GM18867 (cell line): ENCODE results near the gene ACACA.
"Not testable (repeated sequence)": the region's sequence is repeated elsewhere in the genome, so short reads cannot be mapped to it uniquely, and the experiment has no call there.

Experiments used
- ATAC-seq: cut with Tn5 transposase; IDR thresholded peaks from one replicate; pipeline ENCODE4 v1.9.1; 2021; ENCODE audit warnings: mild to moderate bottlenecking, moderate library complexity; ENCODE audit not compliant: unreplicated experiment

The ACACA gene

GRCh38 chr17:37084372-37084771 lies 322.3 kb downstream of the ACACA start:
- ATAC-seq: no peak

DNA sequence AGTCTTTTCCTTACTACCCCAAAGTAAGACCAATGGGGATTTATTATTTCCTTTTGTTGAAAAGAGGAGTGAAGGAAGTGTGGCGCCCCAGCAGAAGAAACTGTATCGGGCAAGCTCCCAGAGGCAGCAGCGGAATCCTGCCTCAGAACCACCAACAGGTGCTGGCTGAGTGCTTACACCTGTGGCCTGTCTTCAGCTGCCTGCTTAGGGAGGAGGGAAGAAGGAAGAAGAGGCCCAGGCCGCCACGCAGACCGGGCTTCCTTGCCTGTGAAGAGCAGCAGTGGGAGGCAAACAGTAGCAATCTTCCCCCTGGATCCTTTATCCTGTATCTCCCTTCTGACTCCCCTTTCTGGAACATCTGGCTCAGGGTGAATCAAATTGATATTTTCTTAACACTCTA lies 323.2 kb downstream of the ACACA start:
- ATAC-seq: no peak

DNA sequence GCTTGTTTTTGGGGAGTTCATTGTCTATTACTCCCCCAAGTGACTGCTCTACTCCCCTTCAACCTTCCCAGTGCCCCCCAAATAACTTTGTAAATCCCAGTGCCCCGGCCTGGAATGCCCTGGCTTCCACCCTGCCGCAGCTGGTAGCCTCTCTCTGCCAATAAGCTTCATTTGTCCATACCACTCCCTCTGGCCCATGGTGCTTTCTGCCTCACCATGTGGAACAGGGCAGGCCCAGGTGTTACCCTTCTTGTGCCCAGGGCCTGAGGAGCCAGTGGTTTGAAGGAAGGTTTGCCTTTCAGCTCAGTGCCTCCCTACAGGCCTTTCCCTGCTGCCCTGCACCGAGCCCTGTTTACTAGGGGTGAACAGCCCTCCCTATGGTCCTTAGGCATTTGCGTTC lies 323.7 kb downstream of the ACACA start:
- ATAC-seq: no peak

- no peak for ATAC-seq
These were observed 324.2 kb downstream of the ACACA start for GRCh38 chr17:37082311-37082860.

DNA sequence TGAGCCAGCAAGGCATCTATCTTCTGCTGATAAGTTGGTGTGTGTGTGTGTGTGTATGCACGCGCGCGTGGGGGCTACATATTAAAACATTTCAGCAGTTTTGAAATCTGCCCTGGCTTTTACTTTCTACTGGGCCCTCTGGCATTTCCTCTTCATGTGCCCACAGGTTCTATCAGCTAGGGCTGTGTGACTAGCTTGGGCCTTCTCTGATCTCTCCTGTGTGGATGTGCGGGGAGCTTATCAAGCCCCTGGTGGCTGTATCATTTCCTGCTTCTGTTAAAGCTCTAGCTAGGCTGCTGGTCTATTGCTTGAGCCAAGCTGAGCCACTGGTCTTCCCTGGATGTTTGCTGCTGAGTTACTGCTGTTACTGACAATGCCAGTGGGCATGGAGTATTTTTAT lies 325.3 kb downstream of the ACACA start:
- ATAC-seq: no peak

- no peak for ATAC-seq
These were observed 326.9 kb downstream of the ACACA start for GRCh38 chr17:37079735-37080134.

DNA sequence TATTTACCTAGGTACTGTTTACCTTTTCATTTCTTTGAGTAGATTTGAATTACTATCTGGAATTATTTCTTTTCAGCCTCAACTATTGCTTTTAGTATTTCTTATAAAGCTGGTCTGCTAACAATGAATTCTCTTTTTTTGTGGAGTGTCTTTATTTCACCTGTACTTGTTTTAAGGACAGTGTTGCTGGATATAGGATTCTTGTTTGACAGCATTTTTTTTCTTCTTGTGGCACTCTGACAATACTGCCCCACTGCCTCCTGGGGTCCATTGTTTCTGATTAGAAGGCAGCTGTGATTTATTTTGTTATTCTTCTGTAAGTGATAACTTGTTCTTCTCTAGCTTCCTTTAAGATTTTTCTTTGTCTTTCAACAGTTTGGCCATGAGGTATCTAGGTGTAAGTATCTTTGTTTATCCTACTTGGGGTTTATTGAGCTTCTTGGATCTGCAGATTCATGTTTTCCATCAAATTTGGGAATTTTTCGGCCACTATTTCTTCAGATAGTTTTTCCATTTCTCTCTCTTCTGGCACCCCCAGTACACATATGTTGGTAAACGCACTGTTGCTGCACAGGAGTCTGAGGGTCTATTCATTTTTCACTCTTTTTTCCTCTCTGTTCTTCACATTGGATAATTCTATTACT lies 327.4 kb downstream of the ACACA start:
- ATAC-seq: no peak

DNA sequence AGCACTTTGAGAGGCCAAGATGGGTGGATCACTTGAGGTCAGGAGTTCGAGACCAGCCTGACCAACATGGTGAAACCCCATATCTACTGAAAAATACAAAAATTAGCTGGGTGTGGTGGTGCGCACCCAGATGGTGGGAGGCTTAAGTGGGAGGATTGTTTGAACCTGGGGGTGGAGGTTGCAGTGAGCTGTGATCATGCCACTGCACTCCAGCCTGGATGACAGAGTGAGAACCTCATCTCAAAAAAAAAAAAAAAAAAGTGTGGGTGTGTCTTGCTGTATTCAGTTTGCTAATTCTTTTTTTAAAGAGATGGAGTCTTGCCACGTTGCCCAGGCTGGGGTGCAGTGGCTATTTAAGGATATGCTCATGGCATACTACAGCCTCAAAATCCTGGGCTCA lies 333.2 kb downstream of the ACACA start:
- ATAC-seq: not testable (repeated sequence)

- no peak for ATAC-seq
These were observed 337.5 kb downstream of the ACACA start for GRCh38 chr17:37069087-37069486.

GRCh38 chr17:37068266-37068665 lies 338.4 kb downstream of the ACACA start:
- ATAC-seq: no peak

- no peak for ATAC-seq
These were observed 339.0 kb downstream of the ACACA start for GRCh38 chr17:37067555-37068111.

DNA sequence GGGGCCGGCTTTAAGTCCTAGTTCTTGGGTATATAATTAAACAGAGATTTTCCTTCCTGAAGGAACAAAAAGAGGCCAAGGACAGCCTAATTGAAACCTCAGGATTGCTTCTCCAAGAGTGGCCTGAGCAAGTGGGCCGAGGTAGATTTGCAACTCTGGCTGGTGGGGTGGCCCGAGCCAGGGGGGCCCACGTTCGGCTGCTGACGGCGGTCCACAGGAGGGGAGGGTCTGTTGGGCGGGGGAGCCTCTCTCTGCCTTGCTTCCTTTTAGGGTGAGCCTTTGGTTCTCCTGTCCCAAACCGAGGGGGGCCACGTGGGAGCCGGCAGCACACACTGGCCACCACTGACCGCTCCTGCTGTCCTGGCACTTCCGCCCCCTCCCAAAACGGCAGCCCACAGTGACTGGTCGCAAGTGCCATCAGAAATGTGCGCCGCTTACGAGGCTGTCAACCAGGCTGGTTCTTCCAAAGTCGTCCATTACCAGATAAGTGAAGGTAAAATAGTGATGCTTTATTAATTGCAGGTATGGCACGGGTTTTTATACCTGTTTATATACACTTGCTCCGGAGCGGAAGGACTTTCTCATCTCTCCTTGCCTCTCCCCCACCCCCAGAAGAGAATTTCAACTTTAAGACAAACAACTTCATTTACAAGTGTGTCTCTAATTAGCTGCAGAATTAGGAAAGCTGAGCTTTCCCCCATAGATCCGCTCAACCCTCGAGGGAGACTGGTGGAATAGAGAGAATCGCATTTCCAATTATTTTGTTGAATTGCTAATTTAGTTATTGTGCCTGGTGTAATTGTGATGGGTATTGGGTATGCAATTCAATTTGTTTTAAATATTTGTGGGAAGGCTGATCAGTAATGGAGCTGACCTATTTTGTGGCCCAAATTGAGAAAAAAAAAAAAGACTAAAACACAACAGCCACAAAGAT lies 340.0 kb downstream of the ACACA start:
- ATAC-seq: no peak

GRCh38 chr17:37065486-37066321 lies 340.9 kb downstream of the ACACA start:
- ATAC-seq: no peak

DNA sequence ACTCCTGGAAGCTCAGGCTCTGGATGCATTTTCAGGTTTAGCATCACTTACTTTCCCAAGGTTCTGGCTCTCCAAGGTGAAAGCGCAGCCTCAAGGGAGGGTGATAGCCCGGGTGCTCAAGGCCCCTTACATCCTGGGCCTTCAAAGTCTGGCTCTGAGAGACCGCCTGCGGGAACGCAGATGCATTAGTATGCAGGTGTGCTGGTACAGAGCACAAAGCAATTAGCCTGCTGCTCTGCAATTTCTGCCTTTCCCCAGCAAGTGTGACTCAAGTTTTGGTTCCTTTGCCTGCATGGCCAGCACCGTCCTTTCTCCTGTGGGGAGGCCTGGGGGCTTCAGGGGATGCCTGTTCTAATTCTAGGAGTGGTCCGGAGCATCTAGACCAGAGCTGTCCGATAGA lies 341.7 kb downstream of the ACACA start:
- ATAC-seq: no peak

GRCh38 chr17:37064206-37064605 lies 342.4 kb downstream of the ACACA start:
- ATAC-seq: no peak

DNA sequence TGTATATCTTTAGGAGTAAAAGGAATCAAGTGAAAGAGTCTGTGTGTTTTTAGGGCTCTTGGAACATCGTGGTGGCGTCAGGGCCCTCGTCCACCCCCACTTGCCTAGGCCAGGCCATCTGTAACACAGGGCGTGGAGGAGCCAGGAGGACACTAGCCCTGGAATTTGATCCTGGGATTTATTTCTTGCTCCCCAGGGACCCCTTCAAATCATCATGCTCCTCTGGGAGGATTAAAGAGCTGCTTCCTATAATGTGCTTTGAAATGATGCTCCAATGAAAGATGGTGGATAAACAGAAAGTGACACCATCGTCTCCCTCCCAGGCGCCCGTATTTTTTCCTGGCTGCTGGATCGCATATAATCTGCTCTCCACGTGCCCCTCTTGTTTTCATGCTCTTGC lies 344.6 kb downstream of the ACACA start:
- ATAC-seq: no peak

DNA sequence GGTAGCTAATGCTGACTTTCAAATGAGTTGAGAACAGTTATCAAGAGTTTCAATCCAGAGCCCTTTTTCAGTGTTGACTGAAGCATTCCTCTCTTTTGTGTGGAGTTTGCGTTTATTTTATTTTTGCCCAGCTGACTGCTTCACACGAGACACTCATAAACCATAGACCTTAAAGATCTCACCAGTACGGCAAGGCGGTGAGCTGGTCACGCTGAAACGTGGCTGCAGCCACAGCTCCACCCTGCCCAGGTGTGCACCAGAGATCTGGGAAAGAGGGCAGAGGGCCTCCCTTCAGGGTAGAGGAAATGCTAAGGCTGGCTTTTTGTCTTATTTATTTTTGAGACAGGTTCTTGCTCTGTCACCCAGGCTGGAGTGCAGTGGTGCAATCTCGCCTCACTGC lies 345.7 kb downstream of the ACACA start:
- no peak for ATAC-seq

DNA sequence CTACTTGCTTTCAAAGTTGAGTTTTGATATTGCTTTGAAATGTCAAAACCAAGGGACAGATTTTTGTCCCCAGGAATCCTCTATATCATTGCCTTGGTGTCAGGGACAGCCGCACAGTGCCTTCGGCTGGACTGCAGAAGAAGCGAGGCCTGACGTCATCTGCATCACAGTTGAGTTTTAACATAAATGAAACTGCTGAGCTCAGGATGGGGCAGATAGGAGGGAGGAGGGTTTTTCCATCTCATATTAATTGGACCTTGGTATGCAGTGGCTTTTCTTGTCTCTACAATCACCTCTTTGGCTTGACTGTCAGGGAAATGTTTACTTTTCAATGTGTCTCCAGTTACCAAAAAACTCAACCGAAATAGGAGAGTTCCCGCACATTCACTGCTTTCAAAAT lies 346.5 kb downstream of the ACACA start:
- no peak for ATAC-seq

DNA sequence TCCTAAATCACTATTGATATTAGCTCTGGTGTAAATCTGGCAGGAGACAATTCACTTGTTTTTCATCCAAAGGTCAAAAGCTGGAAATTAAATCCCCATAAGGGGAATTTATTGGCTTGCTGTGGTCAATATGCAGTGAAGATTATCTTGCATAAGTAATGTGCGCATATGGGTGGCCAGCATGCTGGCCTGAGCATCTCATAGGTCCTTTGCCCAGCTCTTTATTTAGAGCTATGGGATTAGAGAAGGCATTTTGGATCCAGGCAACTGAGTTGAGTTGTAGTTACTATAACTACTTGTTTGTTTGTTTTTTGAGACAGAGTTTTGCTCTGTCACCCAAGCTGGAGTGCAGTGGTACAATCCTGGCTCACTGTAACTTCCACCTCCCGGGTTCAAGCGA lies 347.1 kb downstream of the ACACA start:
- no peak for ATAC-seq

DNA sequence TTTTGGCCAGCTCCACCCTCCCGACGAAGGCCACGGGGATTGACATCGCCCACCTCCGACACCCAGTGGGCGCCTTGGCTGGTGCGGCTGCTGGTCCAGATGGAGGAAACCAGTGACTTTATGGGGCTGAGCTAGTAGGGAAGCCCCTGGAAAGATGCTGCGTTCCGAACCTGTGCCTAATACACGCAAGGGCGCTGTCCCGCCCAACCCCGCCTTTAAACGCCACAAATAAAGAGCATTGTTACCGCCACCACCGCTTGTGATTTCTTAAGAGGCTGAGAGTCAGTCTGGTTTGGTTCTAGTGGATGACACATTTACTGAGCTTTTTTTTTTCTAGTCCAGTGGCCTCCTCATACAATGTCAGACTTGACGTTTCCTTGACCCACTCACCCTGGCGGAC lies 350.0 kb downstream of the ACACA start:
- ATAC-seq: no peak

DNA sequence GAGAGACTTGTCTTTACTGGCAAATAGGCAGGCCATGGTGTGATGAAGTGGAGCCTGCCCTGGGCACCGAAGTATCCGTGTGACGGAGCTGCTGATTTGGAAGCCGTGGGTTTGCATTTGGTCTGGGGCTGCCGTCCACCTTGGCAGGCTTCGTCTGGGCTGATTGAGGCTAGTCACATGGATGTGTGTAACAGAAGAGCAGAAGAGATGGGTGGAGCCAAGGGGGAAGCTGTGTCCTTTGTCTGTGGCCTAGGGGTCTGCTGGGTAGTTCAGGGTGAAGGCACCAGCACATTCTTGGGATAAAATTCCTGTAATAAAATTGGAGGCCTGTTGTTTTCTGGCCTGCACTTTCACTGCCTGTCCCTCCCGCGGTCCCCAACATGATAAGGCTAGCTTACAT lies 351.7 kb downstream of the ACACA start:
- no peak for ATAC-seq
